GM21360 (cell line): ENCODE results near the gene ICOSLG.
A peak's percentile ranks its signal among the peaks of the same experiment; 100 is the strongest.
"Not testable (repeated sequence)": the region's sequence is repeated elsewhere in the genome, so short reads cannot be mapped to it uniquely, and the experiment has no call there.

Source experiments
- ATAC-seq: cut with Tn5 transposase; IDR thresholded peaks from one replicate; pipeline ENCODE4 v1.9.1; 2021; ENCODE audit warnings: mild to moderate bottlenecking, moderate library complexity; ENCODE audit not compliant: unreplicated experiment

Gene ICOSLG

GRCh38 chr21:44227614-44228013, 13.1 kb downstream of the ICOSLG start:
- ATAC-seq = not testable (repeated sequence)

- ATAC-seq = not testable (repeated sequence)
Measured at GRCh38 chr21:44225605-44226004, 15.1 kb downstream of the ICOSLG start.

GRCh38 chr21:44223334-44223733, 17.4 kb downstream of the ICOSLG start:
- ATAC-seq = not testable (repeated sequence)

GRCh38 chr21:44220674-44221073, 20.1 kb downstream of the ICOSLG start:
- not testable (repeated sequence) for ATAC-seq

GRCh38 chr21:44218461-44218860, 22.3 kb downstream of the ICOSLG start:
- ATAC-seq = not testable (repeated sequence)

GRCh38 chr21:44211978-44212377, 28.8 kb downstream of the ICOSLG start:
- not testable (repeated sequence) for ATAC-seq

GRCh38 chr21:44211574-44211973, 29.2 kb downstream of the ICOSLG start:
- ATAC-seq = not testable (repeated sequence)

GRCh38 chr21:44207860-44208646, 32.7 kb downstream of the ICOSLG start:
- not testable (repeated sequence) for ATAC-seq

GRCh38 chr21:44206698-44207676, 33.8 kb downstream of the ICOSLG start:
- peak; percentile 57 for ATAC-seq

- ATAC-seq = not testable (repeated sequence)
Measured at GRCh38 chr21:44206187-44206586, 34.6 kb downstream of the ICOSLG start.

GRCh38 chr21:44202590-44203299, 38.0 kb downstream of the ICOSLG start:
- ATAC-seq = not testable (repeated sequence)

GRCh38 chr21:44199997-44200396, 40.7 kb downstream of the ICOSLG start:
- ATAC-seq = not testable (repeated sequence)

- no peak for ATAC-seq
Measured at GRCh38 chr21:44199448-44199847, 41.3 kb downstream of the ICOSLG start.

GRCh38 chr21:44197156-44197516, 43.6 kb downstream of the ICOSLG start:
- not testable (repeated sequence) for ATAC-seq

- not testable (repeated sequence) for ATAC-seq
Measured at GRCh38 chr21:44196212-44197155, 44.3 kb downstream of the ICOSLG start.

- not testable (repeated sequence) for ATAC-seq
Measured at GRCh38 chr21:44194888-44195287, 45.9 kb downstream of the ICOSLG start.

GRCh38 chr21:44194451-44194850, 46.3 kb downstream of the ICOSLG start:
- ATAC-seq = not testable (repeated sequence)

- ATAC-seq = not testable (repeated sequence)
Measured at GRCh38 chr21:44193108-44193507, 47.6 kb downstream of the ICOSLG start.

GRCh38 chr21:44190349-44191271, 50.1 kb downstream of the ICOSLG start:
- not testable (repeated sequence) for ATAC-seq
